Urinary bladder (tissue), 4 donors: ENCODE data around the gene TMEM120B. TPM values are rescaled to one million over a fixed set of nuclear protein-coding genes. Genes with fewer than 3 reads are reported as not detected.
"Not testable (repeated sequence)": the region's sequence is repeated elsewhere in the genome, so short reads cannot be mapped to it uniquely, and the experiment has no call there.

Experiments
- DNase-seq: peaks from one replicate; pipeline ENCODE4 v3.0.0-alpha.2; 2015; ENCODE audit errors: extremely low spot score
- H3K27ac ChIP-seq: one replicate; pipeline ENCODE4 v1.5.1; 2013; ENCODE audit warnings: low read depth, mild to moderate bottlenecking, moderate library complexity
- H3K36me3 ChIP-seq: one replicate; pipeline ENCODE4 v1.6.1; 2013; ENCODE audit warnings: mild to moderate bottlenecking, moderate library complexity; ENCODE audit not compliant: insufficient read depth
- H3K4me1 ChIP-seq: one replicate; pipeline ENCODE4 v1.6.1; 2013; ENCODE audit warnings: mild to moderate bottlenecking, moderate library complexity; ENCODE audit not compliant: insufficient read depth
- H3K4me3 ChIP-seq: one replicate; pipeline ENCODE4 v1.5.1; 2013; ENCODE audit warnings: low read depth, low read length
- WGBS: extraction: QIAGEN DNeasy Blood & Tissue Kit; methylation state at CpG from one replicate; pipeline ENCODE4 v1.1.7; 2013; 5-methylcytosine and 5-hydroxymethylcytosine counted together
- polyA plus RNA-seq: library from polyadenylated mRNA; stranded (reverse); fragments of 200-250 nt; gene quantifications from one replicate; pipeline ENCODE4 v1.2.3, GENCODE V29; 2013
- total RNA-seq: library from RNA; depleted of rRNA; stranded (reverse); fragments of >200 nt; gene quantifications from one replicate; pipeline ENCODE4 v1.2.3, GENCODE V29; 2014
- donor health status: healthy with polysubstance abuse.
- donor health status: healthy.

Gene TMEM120B
- 11.5 TPM for total RNA-seq
- 6.1 TPM for polyA plus RNA-seq

GRCh38 chr12:121712461-121713256 lies at the start of gene TMEM120B:
TMEM120B (plus strand) TSS chr12:121712752; CDS start chr12:121712896, 144 bp downstream.
- Histone ChIP-seq H3K36me3 (no peaks in the 10 kb centered on the region), H3K4me3 (peak within 1 kb of the TSS; percentile 85), H3K27ac (peak within 1 kb of the TSS; percentile 53), H3K4me1 (no peaks in the 10 kb centered on the region)
- under 1% methylated on average over 74 of the region's 74 CpGs for WGBS
- DNase-seq = peak; percentile 20

GRCh38 chr12:121663610-121663929 lies 49.0 kb upstream of the TMEM120B start:
- Histone ChIP-seq H3K36me3 (no peaks in the 10 kb centered on the region), H3K4me3 (no peak overlapping the region), H3K27ac (no peak overlapping the region), H3K4me1 (no peaks in the 10 kb centered on the region)
- WGBS = 81% methylated on average over 3 of the region's 3 CpGs
- DNase-seq = no peak

- not testable (repeated sequence) for H3K4me3 ChIP-seq, H3K27ac ChIP-seq, H3K36me3 ChIP-seq, DNase-seq, H3K4me1 ChIP-seq
- WGBS = 81% methylated on average over 6 of the region's 6 CpGs
Measured at GRCh38 chr12:121666829-121667228, 45.7 kb upstream of the TMEM120B start.

GRCh38 chr12:121668750-121669520 lies 43.6 kb upstream of the TMEM120B start:
- no peak overlapping the region for H3K4me3 ChIP-seq
- no peaks in the 10 kb centered on the region for H3K36me3 ChIP-seq
- no peak overlapping the region for H3K27ac ChIP-seq
- no peaks in the 10 kb centered on the region for H3K4me1 ChIP-seq
- DNase-seq = no peak
- WGBS = 81% methylated on average over 18 of the region's 18 CpGs

GRCh38 chr12:121669521-121669900 lies 43.0 kb upstream of the TMEM120B start, which contains the start of gene MORN3:
MORN3 (minus strand) TSS chr12:121669654; CDS start chr12:121669483, 171 bp downstream.
- Histone ChIP-seq H3K4me3 (no peak within 1 kb of the TSS), H3K4me1 (no peaks in the 10 kb centered on the region), H3K27ac (no peak within 1 kb of the TSS), H3K36me3 (no peaks in the 10 kb centered on the region)
- DNase-seq = no peak
- WGBS = 97% methylated on average over 5 of the region's 5 CpGs

GRCh38 chr12:121673013-121673511 lies 39.5 kb upstream of the TMEM120B start:
- Histone ChIP-seq H3K4me1 (no peaks in the 10 kb centered on the region), H3K27ac (no peak overlapping the region), H3K4me3 (no peak overlapping the region), H3K36me3 (no peaks in the 10 kb centered on the region)
- no peak for DNase-seq
- 56% methylated on average over 12 of the region's 12 CpGs for WGBS

- DNase-seq = no peak
- 93% methylated on average over 5 of the region's 5 CpGs for WGBS
- H3K4me3 ChIP-seq = no peak overlapping the region
- no peaks in the 10 kb centered on the region for H3K4me1 ChIP-seq
- H3K27ac ChIP-seq = no peak overlapping the region
- no peaks in the 10 kb centered on the region for H3K36me3 ChIP-seq
Measured at GRCh38 chr12:121676190-121676589, 36.4 kb upstream of the TMEM120B start.

GRCh38 chr12:121678305-121678704 lies 34.2 kb upstream of the TMEM120B start:
- no peak overlapping the region for H3K27ac ChIP-seq
- no peaks in the 10 kb centered on the region for H3K4me1 ChIP-seq
- DNase-seq = no peak
- no peak overlapping the region for H3K4me3 ChIP-seq
- 72% methylated on average over 3 of the region's 3 CpGs for WGBS
- H3K36me3 ChIP-seq = no peaks in the 10 kb centered on the region

- WGBS = 46% methylated on average over 9 of the region's 9 CpGs
- Histone ChIP-seq H3K36me3 (no peaks in the 10 kb centered on the region), H3K4me1 (no peaks in the 10 kb centered on the region), H3K4me3 (no peak overlapping the region), H3K27ac (no peak overlapping the region)
- DNase-seq = no peak
Measured at GRCh38 chr12:121678716-121679300, 33.7 kb upstream of the TMEM120B start.

GRCh38 chr12:121679661-121680197 lies 32.8 kb upstream of the TMEM120B start:
- not testable (repeated sequence) for H3K36me3 ChIP-seq, H3K27ac ChIP-seq, H3K4me3 ChIP-seq, H3K4me1 ChIP-seq, DNase-seq
- WGBS = 84% methylated on average over 13 of the region's 13 CpGs

GRCh38 chr12:121688966-121689365 lies 23.6 kb upstream of the TMEM120B start:
- Histone ChIP-seq H3K4me3 (no peak overlapping the region), H3K4me1 (no peaks in the 10 kb centered on the region), H3K27ac (no peak overlapping the region), H3K36me3 (no peaks in the 10 kb centered on the region)
- no peak for DNase-seq
- 58% methylated on average over 3 of the region's 3 CpGs for WGBS

- Histone ChIP-seq H3K4me1 (no peaks in the 10 kb centered on the region), H3K36me3 (no peaks in the 10 kb centered on the region), H3K4me3 (no peak overlapping the region), H3K27ac (no peak overlapping the region)
- no peak for DNase-seq
- WGBS = 92% methylated on average over 2 of the region's 2 CpGs
Measured at GRCh38 chr12:121689430-121689829, 23.1 kb upstream of the TMEM120B start.

- H3K4me1 ChIP-seq, H3K36me3 ChIP-seq, DNase-seq, H3K4me3 ChIP-seq, H3K27ac ChIP-seq: not testable (repeated sequence)
- WGBS = 84% methylated on average over 3 of the region's 3 CpGs
Measured at GRCh38 chr12:121692744-121693143, 19.8 kb upstream of the TMEM120B start.
